ENCODE measurements around the gene SLC6A17.

The SLC6A17 gene

DNA sequence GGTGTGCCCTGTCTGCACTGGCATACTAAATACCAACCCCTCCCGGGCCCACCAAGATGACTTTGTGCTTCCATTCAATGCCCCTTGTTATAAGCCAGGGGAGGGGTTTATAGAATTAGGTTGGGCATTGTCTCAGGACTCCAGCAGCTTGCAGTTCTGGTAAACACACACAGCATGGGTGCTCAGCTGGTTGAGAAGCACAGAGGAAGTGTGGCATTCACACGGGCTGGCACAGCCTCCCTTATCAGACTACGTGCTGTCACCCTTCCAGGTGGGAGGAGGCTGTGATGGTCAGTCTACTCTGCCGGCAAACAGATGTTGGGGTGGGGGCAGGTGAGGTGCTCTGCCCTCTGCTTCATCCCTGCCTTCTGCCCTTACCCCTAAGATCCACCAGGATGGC is 15.0 kb upstream of the SLC6A17 start:
- DNase-seq (ENCODE audit: low read depth in 2 of 2) = no peak

DNA sequence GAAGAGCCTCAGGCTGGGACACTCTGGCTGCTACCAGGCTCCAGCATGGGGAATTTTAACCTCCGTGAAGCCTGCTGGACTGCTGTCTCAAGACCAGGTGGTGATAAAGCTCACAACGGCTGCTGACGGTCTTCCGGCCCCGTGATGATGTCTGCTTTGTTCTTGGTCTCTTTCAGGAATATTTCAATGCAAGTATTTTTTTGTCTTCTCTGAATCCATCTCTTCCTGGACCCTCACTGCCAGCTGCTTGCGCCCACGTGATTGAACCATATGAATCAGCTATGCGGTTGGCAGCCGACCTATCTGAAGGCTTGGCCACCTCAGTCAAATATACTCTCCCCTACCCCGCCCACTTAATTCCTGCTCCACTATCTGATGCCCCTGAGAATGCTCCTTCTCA is 14.6 kb upstream of the SLC6A17 start:
- no peak for DNase-seq (ENCODE audit: low read depth in 2 of 2)

- no peak for DNase-seq (ENCODE audit: low read depth in 2 of 2)
Measured at GRCh38 chr1:110136911-110137310, 13.4 kb upstream of the SLC6A17 start.

GRCh38 chr1:110138956-110139355 is 11.3 kb upstream of the SLC6A17 start:
- no peak for DNase-seq (ENCODE audit: low read depth in 2 of 2)

- DNase-seq (ENCODE audit: low read depth in 2 of 2) = no peak
Measured at GRCh38 chr1:110144366-110144765, 5.9 kb upstream of the SLC6A17 start.

GRCh38 chr1:110148961-110149360 is 1.3 kb upstream of the SLC6A17 start:
- no peak for DNase-seq (ENCODE audit: low read depth in 2 of 2)

DNA sequence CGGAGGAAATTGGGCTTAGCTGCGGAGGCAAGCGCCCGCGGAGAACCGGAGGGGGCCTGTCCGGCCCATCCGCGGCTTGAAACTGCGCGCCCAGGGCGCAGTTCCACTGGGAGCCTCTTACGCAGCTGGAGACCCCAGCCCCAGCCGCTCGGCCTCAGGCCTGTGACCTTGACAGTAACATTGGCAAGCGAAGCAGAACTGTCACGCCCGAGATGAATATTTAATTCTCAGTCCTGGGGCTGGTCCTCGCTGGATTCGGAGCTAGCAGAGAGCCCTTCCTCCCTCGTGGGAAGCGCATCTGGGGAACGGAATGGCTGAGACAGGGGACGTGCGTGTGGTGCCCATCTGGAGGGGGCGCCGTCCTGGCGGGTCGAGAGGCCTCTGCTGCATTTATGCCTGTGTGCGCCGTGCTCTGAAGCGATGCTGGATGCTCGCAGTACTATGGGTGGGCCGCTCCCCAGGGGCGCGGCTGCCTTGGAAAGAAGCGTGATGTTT is 928 bp downstream of the SLC6A17 start:
- no peak for DNase-seq (ENCODE audit: low read depth in 2 of 2)

DNA sequence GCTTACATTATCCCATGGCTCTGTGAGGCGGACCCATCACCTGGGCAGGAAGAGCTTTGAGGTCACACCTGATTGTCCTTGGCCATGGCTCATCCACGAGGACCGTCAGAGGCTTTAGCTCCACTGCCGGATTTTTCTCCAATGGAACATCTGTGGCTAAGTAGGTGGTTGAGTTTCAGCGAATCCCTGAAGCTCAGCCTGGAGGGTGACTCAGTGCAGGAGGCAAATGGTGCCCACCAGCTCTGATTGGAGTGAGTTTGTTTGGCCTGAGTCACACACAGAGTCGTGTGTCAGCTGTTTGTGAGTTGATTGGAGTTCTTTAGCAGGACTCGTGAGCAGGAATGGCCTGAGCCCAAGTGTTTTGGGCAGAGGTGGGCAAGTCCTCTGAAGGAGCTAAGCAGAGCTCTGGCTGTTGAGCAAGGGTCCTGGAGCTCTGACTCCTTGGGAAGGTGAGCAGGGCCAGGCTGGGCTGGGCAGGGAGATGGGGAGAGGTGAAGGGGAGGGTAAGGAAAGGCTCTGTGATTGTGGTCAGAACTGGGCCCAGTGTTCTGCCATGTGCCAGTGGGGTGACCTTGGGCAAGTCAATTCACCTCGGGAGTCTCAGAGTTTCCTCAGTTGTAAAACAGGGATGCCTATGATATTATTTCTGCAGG is 2.0 kb downstream of the SLC6A17 start:
- DNase-seq (ENCODE audit: low read depth in 2 of 2) = no peak

DNA sequence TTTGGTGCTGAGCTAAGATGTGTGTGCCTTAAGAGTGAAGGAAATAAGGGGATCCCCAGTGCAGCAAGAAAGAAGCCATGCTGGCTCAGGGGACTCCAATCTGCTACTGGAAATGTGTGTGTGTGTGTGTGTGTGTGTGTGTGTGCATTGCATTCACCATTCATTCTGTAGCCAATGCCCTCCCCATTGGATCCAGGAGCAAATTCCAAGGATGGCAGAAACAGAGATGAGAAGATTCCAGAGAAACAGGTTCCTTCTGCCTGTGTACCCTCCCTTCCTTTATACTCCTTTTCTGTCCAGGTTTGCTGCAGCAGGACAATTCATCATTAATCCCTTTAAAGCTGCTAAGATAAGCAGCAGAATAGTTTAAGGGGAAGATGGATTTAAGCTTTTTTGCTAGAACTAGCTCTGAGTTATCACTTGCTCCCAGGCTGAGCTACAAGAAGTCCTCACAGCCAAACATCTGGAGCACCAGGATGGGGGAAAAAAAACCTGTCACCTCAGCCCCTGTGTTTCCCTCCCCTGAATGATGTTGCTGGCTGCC is 3.2 kb downstream of the SLC6A17 start:
- no peak for DNase-seq (ENCODE audit: low read depth in 2 of 2)

DNA sequence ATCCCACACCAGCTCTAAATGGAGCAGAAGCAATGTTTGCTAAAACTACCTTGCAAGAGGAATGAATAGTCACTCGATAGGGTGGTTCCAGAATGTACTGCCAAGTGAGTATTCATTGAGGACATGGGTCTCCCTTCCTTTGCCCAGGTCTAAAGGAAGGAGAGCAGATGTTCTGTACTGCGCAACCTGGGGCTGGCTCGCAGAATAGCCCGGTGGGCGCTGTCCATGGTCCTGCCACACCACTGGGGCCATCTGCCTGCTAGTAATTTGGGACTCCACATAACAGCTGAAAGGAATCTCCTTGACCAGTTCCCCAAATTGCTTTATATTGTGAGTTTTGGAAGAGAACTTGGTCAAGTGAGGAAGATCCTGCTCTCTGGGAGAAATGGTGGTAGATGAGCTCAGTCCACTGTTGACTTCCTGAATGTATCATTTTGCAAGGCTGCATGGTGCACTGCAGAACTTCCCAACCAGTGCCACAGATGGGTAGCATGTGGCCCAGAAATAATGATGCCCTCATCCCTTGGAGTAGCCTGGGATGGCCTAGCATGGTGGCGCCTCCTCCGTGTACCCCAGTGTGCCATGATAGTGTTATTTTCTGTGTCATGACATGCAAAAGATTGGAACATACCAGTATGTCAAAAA is 5.7 kb downstream of the SLC6A17 start:
- DNase-seq (ENCODE audit: low read depth in 2 of 2) = peak; percentile 13 to 31

DNA sequence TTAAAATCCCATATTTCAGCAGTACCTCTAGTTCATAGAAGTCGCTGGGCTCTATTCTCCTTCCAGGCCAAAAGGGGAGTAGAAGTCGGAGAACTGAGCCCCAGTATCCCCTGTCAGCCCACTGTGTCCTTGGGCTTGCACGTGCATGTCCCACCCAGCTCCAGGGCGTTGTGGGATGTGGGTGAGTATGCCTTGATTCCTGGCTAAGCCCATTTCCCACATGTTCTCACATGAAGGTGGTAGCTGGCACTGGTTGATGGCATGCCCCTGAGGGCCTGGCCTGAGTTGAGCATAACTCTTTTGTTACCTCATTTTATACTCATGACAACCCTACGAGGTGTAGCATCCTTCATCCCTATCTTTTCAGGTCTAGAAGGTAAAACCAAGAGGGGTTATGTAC is 8.0 kb downstream of the SLC6A17 start:
- DNase-seq (ENCODE audit: low read depth in 2 of 2) = no peak

- no peak for DNase-seq (ENCODE audit: low read depth in 2 of 2)
Measured at GRCh38 chr1:110159168-110159567, 8.9 kb downstream of the SLC6A17 start.

GRCh38 chr1:110160538-110161100 is 10.3 kb downstream of the SLC6A17 start:
- no peak for DNase-seq (ENCODE audit: low read depth in 2 of 2)

GRCh38 chr1:110161165-110161564 is 10.9 kb downstream of the SLC6A17 start:
- DNase-seq (ENCODE audit: low read depth in 2 of 2) = no peak

- no peak for DNase-seq (ENCODE audit: low read depth in 2 of 2)
Measured at GRCh38 chr1:110161849-110162248, 11.6 kb downstream of the SLC6A17 start.

- DNase-seq (ENCODE audit: low read depth in 2 of 2) = no peak
Measured at GRCh38 chr1:110163591-110163990, 13.3 kb downstream of the SLC6A17 start.

DNA sequence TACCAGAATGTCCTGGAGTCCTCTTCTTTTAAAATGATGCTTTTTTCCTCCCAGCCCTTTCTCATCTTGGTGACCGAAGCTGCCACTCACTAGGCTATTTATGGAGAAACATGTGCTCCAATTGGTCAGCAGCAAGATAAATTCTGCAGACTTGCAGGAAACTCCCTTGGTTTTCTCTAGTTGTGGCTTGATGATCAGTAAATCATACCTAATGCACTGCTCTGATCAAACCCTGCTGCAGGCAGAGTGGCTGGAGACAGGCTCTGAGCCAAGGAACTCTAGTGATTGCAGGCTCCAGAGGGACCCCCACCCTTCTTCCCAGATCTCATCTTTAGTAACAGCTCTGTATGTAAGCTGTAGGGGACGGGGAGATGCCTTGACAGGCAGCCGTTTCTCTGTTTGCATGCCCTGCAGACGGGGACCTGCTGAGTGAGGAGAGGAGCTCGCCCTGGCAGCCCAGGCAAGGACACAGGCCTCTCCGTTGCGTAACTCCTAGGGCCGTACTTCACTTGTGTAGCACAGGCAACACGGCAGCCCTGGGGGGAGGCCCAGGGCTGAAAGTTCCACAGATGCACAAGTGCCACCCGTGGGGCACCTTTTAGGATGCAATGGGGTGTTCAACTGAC is 14.5 kb downstream of the SLC6A17 start:
- no peak for DNase-seq (ENCODE audit: low read depth in 2 of 2)

- no peak for DNase-seq (ENCODE audit: low read depth in 2 of 2)
Measured at GRCh38 chr1:110165761-110166231, 15.5 kb downstream of the SLC6A17 start.

DNA sequence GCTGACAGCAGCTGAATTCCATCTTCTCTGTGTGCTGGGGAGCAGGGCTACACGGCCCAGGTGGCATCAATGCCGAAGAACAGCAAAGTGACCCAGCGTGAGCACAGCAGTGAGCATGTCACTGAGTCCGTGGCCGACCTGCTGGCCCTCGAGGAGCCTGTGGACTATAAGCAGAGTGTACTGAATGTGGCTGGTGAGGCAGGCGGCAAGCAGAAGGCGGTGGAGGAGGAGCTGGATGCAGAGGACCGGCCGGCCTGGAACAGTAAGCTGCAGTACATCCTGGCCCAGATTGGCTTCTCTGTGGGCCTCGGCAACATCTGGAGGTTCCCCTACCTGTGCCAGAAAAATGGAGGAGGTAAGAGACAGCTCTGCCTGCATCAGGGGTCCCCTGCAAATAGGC is 16.6 kb downstream of the SLC6A17 start:
- no peak for DNase-seq (ENCODE audit: low read depth in 2 of 2)

- no peak for DNase-seq (ENCODE audit: low read depth in 2 of 2)
Measured at GRCh38 chr1:110170766-110171733, 20.8 kb downstream of the SLC6A17 start.

DNA sequence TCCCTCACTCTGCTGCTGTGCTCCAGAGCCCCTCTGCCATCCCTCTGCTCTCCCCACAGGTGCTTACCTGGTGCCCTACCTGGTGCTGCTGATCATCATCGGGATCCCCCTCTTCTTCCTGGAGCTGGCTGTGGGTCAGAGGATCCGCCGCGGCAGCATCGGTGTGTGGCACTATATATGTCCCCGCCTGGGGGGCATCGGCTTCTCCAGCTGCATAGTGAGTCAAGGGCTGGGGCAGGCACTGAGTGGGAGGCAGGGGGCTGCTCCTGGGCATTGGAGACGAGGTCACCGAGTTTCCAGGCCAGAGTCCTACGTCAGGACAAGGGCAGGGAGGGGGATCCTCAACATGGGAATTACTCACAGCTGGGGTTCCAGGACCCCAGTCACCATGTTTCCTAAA is 21.7 kb downstream of the SLC6A17 start:
- DNase-seq (ENCODE audit: low read depth in 2 of 2) = no peak
